Endothelial cell (in vitro differentiated cells): ENCODE measurements around the gene ENPP5. TPM values are rescaled to one million over a fixed set of nuclear protein-coding genes. Genes with fewer than 3 reads are reported as not detected.

ENCODE experiments used
- DNase-seq: peaks from one replicate; pipeline ENCODE4 v3.0.0; 2021; ENCODE audit warnings: low spot score
- H3K27ac Mint-ChIP-seq: one replicate; pipeline ENCODE4 v1.8.0; 2021; ENCODE audit warnings: mixed read lengths, inconsistent platforms; ENCODE audit not compliant: unreplicated experiment
- H3K27me3 Mint-ChIP-seq: one replicate; pipeline ENCODE4 v1.8.0; 2021; ENCODE audit warnings: mild to moderate bottlenecking, moderate library complexity, mixed read lengths, inconsistent platforms; ENCODE audit not compliant: unreplicated experiment
- H3K36me3 Mint-ChIP-seq: one replicate; pipeline ENCODE4 v1.8.0; 2021; ENCODE audit warnings: mild to moderate bottlenecking, low read depth, mixed read lengths, inconsistent platforms; ENCODE audit not compliant: unreplicated experiment
- H3K4me1 Mint-ChIP-seq: one replicate; pipeline ENCODE4 v1.8.0; 2021; ENCODE audit warnings: mild to moderate bottlenecking, mixed read lengths, inconsistent platforms; ENCODE audit not compliant: unreplicated experiment
- H3K4me3 Mint-ChIP-seq: one replicate; pipeline ENCODE4 v1.8.0; 2021; ENCODE audit warnings: mild to moderate bottlenecking, mixed read lengths, inconsistent platforms; ENCODE audit not compliant: unreplicated experiment
- H3K9me3 Mint-ChIP-seq: one replicate; pipeline ENCODE4 v1.8.0; 2021; ENCODE audit warnings: mixed read lengths, inconsistent platforms; ENCODE audit not compliant: unreplicated experiment
- total RNA-seq: library from RNA; stranded (reverse); fragmentation: NEBNext Ultra II Directional; extraction: Animal tissue kit (Norgen Biotek cat#: 25700); gene quantifications from one replicate; pipeline ENCODE4 v1.2.1, GENCODE V29; 2021; ENCODE audit not compliant: unreplicated experiment
- TF ChIP-seq, protein P1 (sequence below): fragments of 200-600 bp; sonication (generic); IDR thresholded peaks from one replicate; pipeline ENCODE4 v1.5.0; 2021; ENCODE audit warnings: antibody characterized with exemption; ENCODE audit not compliant: unreplicated experiment

Gene ENPP5
- total RNA-seq, 1 donor from 2014 or later = 4.8 TPM

- no peak for DNase-seq
- Mint-ChIP-seq H3K27me3 (no peaks in the 10 kb centered on the region), H3K9me3 (no peaks in the 10 kb centered on the region), H3K36me3 (no peaks in the 10 kb centered on the region), H3K4me3 (no peak overlapping the region), H3K4me1 (no peaks in the 10 kb centered on the region), H3K27ac (no peak overlapping the region)
- TF ChIP-seq, protein P1, sequence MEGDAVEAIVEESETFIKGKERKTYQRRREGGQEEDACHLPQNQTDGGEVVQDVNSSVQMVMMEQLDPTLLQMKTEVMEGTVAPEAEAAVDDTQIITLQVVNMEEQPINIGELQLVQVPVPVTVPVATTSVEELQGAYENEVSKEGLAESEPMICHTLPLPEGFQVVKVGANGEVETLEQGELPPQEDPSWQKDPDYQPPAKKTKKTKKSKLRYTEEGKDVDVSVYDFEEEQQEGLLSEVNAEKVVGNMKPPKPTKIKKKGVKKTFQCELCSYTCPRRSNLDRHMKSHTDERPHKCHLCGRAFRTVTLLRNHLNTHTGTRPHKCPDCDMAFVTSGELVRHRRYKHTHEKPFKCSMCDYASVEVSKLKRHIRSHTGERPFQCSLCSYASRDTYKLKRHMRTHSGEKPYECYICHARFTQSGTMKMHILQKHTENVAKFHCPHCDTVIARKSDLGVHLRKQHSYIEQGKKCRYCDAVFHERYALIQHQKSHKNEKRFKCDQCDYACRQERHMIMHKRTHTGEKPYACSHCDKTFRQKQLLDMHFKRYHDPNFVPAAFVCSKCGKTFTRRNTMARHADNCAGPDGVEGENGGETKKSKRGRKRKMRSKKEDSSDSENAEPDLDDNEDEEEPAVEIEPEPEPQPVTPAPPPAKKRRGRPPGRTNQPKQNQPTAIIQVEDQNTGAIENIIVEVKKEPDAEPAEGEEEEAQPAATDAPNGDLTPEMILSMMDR = no peak
Measured at GRCh38 chr6:46191961-46192360, 21.2 kb upstream of the ENPP5 start.

- DNase-seq = no peak
- no peaks in the 10 kb centered on the region for H3K9me3 Mint-ChIP-seq
- H3K36me3 Mint-ChIP-seq = no peaks in the 10 kb centered on the region
- TF ChIP-seq, protein P1 = no peak
- no peaks in the 10 kb centered on the region for H3K4me1 Mint-ChIP-seq
- no peak overlapping the region for H3K4me3 Mint-ChIP-seq
- H3K27ac Mint-ChIP-seq = no peak overlapping the region
- no peaks in the 10 kb centered on the region for H3K27me3 Mint-ChIP-seq
Measured at GRCh38 chr6:46190889-46191288, 20.1 kb upstream of the ENPP5 start.

GRCh38 chr6:46189726-46190125 is 18.9 kb upstream of the ENPP5 start:
- H3K9me3 Mint-ChIP-seq = no peaks in the 10 kb centered on the region
- H3K4me3 Mint-ChIP-seq = no peak overlapping the region
- H3K36me3 Mint-ChIP-seq = no peaks in the 10 kb centered on the region
- no peaks in the 10 kb centered on the region for H3K4me1 Mint-ChIP-seq
- H3K27ac Mint-ChIP-seq = no peak overlapping the region
- DNase-seq = no peak
- TF ChIP-seq, protein P1 = no peak
- H3K27me3 Mint-ChIP-seq = no peaks in the 10 kb centered on the region

DNA sequence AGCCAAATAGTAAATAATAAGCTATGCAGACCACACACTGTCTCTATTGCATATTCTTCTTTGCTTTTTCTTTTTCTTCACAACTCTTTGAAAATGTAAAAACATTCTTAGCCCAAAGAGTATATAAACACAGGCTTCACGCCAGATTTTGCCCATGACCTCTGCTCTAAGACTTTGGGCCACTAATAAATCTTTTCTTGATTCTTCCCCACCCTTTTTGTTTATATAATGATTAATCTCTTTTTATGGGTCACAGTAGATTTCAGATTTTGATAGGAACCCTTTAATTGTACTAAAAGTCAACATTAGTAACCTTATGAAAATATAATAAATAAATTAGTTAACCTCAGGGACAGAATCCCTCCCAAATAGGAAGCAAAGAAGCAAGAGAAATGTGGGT is 15.8 kb upstream of the ENPP5 start:
- TF ChIP-seq, protein P1 = no peak
- Mint-ChIP-seq H3K4me3 (no peak overlapping the region), H3K36me3 (no peaks in the 10 kb centered on the region), H3K27ac (no peak overlapping the region), H3K4me1 (no peaks in the 10 kb centered on the region), H3K27me3 (no peaks in the 10 kb centered on the region), H3K9me3 (no peaks in the 10 kb centered on the region)
- no peak for DNase-seq

DNA sequence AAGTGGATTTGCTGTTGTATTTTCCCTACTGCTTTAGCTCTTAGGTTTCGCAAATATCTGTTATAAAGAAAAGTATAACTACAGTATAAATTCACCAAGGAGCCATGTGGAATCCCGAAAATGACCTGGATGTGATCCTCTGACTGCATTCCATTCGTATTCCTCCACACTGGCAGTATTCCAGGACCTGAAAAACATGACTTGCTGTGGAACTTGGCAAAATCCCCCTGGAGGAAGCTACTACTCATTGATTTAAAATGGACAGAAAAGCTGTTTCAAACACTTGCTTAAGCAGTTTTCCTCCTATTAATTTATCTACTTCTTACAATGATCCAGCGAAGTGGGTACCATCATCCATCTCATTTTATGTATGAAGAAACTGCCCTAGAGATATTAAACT is 13.3 kb upstream of the ENPP5 start:
- Mint-ChIP-seq H3K4me3 (no peak overlapping the region), H3K27me3 (no peaks in the 10 kb centered on the region), H3K27ac (no peak overlapping the region), H3K4me1 (no peaks in the 10 kb centered on the region), H3K9me3 (no peaks in the 10 kb centered on the region), H3K36me3 (no peaks in the 10 kb centered on the region)
- DNase-seq = no peak
- TF ChIP-seq, protein P1 = no peak
